ENCODE measurements around the gene EHMT2.

The EHMT2 gene

DNA sequence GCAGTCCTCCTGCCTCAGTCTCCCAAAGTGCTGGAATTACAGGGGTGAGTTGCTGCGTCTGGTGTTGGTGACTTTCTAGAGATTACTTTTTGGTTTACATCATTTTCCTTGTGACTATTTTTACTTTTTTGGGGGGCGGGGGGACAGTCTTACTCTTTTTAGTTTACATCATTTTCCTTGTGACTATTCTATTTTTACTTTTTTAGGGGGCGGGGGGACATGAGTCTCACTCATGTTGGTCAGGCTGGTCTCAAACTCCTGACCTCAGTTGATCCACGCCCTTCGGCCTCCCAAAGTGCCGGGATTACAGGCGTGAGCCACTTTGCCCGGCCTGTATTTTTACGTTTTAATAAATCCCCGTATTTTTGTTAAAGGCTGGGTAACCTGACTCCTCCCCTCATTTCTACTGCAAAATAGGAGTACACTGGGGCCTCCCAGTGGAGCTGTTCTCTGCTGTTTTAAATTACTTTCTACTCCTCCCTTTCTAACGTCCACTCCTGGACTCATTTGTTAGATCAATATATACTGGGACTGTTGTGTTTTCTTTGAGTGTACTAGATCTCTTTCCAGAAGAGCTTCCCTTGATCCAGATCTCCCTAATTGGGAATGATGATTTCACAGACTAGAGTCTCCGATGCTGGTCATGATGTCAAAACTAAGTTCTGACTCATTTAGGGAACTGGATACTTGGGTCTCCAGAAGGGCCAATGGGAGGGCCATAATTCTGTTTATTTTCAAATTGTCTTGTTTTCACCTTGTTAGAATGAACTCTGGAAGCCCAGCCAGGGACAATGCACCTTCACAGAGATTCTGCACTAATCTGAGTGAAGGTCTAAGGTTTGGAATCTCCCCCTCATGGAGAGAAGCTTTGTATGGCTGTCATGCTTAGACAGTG lies 60.8 kb downstream of the EHMT2 start:
- DNase-seq, result no peak

DNA sequence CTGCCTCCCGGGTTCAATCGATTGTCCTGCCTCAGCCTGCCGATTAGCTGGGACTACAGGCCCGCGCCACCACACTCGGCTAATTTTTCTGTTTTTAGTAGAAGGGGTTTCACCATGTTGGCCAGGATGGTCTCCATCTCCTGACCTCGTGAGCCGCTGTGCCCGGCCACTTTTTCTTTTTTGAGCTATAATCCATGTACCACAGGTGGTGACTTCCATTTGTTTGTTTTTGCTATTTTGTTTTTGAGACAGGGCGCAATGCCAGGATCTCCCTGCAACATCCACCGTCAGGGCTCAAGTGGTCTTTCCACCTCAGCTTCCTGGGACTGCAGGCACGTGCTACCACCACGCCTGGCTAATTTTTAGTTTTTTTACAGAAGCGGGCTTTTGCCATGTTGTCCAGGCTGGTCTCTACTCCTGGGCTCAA lies 61.4 kb downstream of the EHMT2 start:
- DNase-seq, result no peak

DNA sequence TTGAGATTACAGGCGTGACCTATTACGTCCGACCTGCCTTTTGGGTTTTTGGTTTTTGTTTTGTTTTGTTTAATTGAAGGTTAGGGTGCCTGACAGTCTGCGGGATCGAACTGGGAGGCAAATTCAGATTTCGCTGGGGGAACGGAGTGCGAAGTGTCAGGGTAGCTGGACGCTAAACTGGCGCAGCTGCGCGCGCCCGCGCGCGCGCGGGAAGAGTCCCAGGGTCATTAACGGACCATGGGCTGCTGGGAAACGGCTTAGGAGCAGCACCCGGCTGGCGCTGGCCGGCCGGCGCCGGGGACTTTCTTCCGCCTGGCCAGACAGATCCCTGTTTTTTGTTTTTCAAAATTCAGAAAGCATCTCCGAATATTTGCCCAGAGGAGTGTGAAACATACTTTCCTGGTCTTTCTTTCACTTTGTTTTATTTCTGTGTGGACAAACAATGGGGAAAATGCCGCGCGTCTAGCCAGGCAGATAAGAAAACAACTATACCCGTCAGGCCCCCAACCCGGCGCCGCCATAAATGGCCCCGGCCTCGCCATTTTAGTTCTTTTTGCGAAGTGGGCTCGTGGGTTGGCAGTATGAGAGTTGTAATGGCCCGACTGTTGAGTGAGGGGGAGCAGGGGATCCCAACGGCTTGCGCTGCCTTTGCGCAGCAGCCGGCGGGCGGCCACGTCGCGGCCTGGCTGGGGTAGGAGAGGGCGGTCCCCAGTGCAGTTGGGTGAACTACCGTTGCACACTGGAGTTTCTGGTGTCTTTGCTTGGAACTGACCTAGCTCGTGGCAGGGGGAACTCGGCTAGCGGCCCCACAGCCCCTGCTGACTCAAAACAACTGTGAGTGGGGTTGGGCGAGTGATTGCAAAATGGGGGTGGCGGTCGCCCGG lies 62.9 kb downstream of the EHMT2 start:
- peak; percentile 84 for DNase-seq

GRCh38 chr6:31831350-31832215 lies 65.9 kb downstream of the EHMT2 start:
- DNase-seq, result no peak

GRCh38 chr6:31830886-31831335 lies 66.6 kb downstream of the EHMT2 start:
- DNase-seq, result no peak

Measured in 8988T (cell line).